Fibroblast of lung (primary cell): ENCODE results near the gene SETBP1.

ENCODE experiments used
- EZH2 ChIP-seq: IDR thresholded peaks from 2 replicates; pipeline ENCODE4 v1.5.1; 2012; ENCODE audit warnings: low read length, control low read depth, mild to moderate bottlenecking; ENCODE audit errors: missing control alignments
- TF ChIP-seq, protein P1 (sequence below), 2 donors: IDR thresholded peaks in 1 of 2; conservative IDR thresholded peaks in 1 of 2; 1 replicate in 1 of 2; 2 replicates in 1 of 2; pipeline ENCODE4 v1.5.1; 2011 to 2012; ENCODE audit warnings: low read length in 2 of 2, control low read depth in 1 of 2, inconsistent platforms in 1 of 2, low read depth in 1 of 2, mild to moderate bottlenecking in 1 of 2

DNA sequence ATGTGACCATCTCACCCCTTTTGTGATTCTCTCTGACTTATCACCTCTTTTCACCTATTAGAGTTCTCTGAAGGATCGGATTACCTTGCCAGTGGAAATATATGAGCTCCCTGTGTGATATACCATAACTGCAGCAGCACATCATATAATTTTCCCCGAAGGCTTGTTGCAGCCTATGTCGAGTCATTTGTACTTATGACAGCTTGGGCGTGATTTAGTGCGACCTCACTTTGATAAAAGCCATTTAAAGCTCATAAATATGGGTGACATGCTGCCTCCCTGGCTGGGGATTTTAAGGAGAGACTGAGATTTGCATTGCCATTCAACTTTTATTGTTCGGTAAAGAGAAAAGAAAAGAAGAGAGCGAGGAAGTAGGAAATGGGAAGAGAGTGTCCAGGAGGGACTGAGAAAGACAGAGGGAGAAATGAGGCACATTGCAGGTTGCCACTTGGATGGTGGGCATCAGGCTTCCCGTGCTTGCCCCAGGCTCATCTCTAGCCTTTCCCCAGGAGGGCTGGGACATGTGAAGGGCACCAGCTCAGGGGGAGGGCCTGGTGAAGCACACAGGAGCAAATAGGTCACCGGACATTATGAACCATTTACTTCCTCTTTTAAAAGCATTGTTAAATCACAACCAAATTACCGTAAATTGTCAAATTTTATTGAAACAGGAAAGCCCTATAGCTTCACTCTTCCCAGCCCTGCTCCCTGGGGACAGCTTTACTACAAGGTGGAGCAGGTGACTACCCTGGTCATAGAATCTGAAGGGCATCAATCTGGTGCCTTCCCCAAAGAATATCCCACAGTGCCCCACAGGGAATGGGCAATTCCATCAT, 161.3 kb downstream of the SETBP1 start:
- TF ChIP-seq, protein P1, sequence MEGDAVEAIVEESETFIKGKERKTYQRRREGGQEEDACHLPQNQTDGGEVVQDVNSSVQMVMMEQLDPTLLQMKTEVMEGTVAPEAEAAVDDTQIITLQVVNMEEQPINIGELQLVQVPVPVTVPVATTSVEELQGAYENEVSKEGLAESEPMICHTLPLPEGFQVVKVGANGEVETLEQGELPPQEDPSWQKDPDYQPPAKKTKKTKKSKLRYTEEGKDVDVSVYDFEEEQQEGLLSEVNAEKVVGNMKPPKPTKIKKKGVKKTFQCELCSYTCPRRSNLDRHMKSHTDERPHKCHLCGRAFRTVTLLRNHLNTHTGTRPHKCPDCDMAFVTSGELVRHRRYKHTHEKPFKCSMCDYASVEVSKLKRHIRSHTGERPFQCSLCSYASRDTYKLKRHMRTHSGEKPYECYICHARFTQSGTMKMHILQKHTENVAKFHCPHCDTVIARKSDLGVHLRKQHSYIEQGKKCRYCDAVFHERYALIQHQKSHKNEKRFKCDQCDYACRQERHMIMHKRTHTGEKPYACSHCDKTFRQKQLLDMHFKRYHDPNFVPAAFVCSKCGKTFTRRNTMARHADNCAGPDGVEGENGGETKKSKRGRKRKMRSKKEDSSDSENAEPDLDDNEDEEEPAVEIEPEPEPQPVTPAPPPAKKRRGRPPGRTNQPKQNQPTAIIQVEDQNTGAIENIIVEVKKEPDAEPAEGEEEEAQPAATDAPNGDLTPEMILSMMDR (conservative IDR thresholded peaks at IDR 0.05 in 1 of 2, IDR thresholded peaks at IDR 0.05 in 1 of 2; ENCODE audit: low read depth in 1 of 2, low read length in 2 of 2): no peak
- no peak for TF ChIP-seq EZH2
